Neural progenitor cell (in vitro differentiated cells): ENCODE results near the gene NCK2. TPM values are rescaled to one million over a fixed set of nuclear protein-coding genes. Genes with fewer than 3 reads are reported as not detected.

ENCODE experiments used
- DNase-seq: peaks from one replicate; pipeline ENCODE4 v3.0.0-alpha.2; 2016; ENCODE audit warnings: low spot score
- H2AFZ ChIP-seq: fragments of 200-600 bp; sonication (generic); replicated peaks from 2 replicates; pipeline ENCODE4 v1.6.1; 2016; ENCODE audit warnings: antibody characterized with exemption
- H3F3A ChIP-seq: fragments of 200-600 bp; sonication (generic); 2 replicates; pipeline ENCODE4 v1.6.1; 2016; ENCODE audit warnings: antibody characterized with exemption, low read depth
- H3K27ac ChIP-seq: fragments of 200-600 bp; sonication (generic); 2 replicates; pipeline ENCODE4 v1.5.1; 2016; ENCODE audit warnings: mild to moderate bottlenecking
- H3K27me3 ChIP-seq: fragments of 200-600 bp; sonication (generic); 2 replicates; pipeline ENCODE4 v1.6.1; 2016; ENCODE audit warnings: mild to moderate bottlenecking, moderate library complexity
- H3K36me3 ChIP-seq: fragments of 200-600 bp; sonication (generic); 2 replicates; pipeline ENCODE4 v1.5.1; 2016
- H3K4me1 ChIP-seq: fragments of 200-600 bp; sonication (generic); 2 replicates; pipeline ENCODE4 v1.6.1; 2016; ENCODE audit warnings: mixed run types
- H3K4me2 ChIP-seq: fragments of 200-600 bp; sonication (generic); 2 replicates; pipeline ENCODE4 v1.6.1; 2016
- H3K4me3 ChIP-seq: fragments of 200-600 bp; sonication (generic); 2 replicates; pipeline ENCODE4 v1.5.1; 2016
- H3K79me2 ChIP-seq: fragments of 200-600 bp; sonication (generic); 2 replicates; pipeline ENCODE4 v1.6.1; 2016; ENCODE audit warnings: low read depth
- H3K9ac ChIP-seq: fragments of 200-600 bp; sonication (generic); 2 replicates; pipeline ENCODE4 v1.6.1; 2016
- H3K9me3 ChIP-seq: fragments of 200-600 bp; sonication (generic); 2 replicates; pipeline ENCODE4 v1.5.1; 2016; ENCODE audit warnings: low read depth
- H4K20me1 ChIP-seq: fragments of 200-600 bp; sonication (generic); 2 replicates; pipeline ENCODE4 v1.6.1; 2016; ENCODE audit warnings: low read depth
- H3K27ac Mint-ChIP-seq: 3 replicates; pipeline ENCODE4 v1.8.0; 2021; ENCODE audit warnings: mixed read lengths
- H3K27me3 Mint-ChIP-seq: 2 replicates; pipeline ENCODE4 v1.8.0; 2022; ENCODE audit warnings: low read depth, mild to moderate bottlenecking, inconsistent platforms, moderate library complexity, mixed read lengths; ENCODE audit not compliant: insufficient read depth
- H3K36me3 Mint-ChIP-seq: 3 replicates; pipeline ENCODE4 v1.8.0; 2021; ENCODE audit warnings: mixed read lengths
- H3K4me1 Mint-ChIP-seq: 3 replicates; pipeline ENCODE4 v1.8.0; 2021; ENCODE audit warnings: mixed read lengths
- H3K4me3 Mint-ChIP-seq: 3 replicates; pipeline ENCODE4 v1.8.0; 2021; ENCODE audit warnings: mild to moderate bottlenecking, moderate library complexity, mixed read lengths
- H3K9me3 Mint-ChIP-seq: 3 replicates; pipeline ENCODE4 v1.8.0; 2020; ENCODE audit warnings: mixed read lengths
- CTCF ChIP-seq: fragments of 200-600 bp; sonication (generic); IDR thresholded peaks from 2 replicates; pipeline ENCODE4 v1.5.1; 2017; ENCODE audit warnings: antibody characterized with exemption, mild to moderate bottlenecking
- EZH2 ChIP-seq: fragments of 200-600 bp; sonication (generic); IDR thresholded peaks from 2 replicates; pipeline ENCODE4 v1.6.1; 2017; ENCODE audit warnings: antibody characterized with exemption, mild to moderate bottlenecking, moderate library complexity
- EZH2phosphoT487 ChIP-seq: fragments of 200-600 bp; sonication (generic); IDR thresholded peaks from 2 replicates; pipeline ENCODE4 v1.6.1; 2017; ENCODE audit warnings: antibody characterized with exemption
- total RNA-seq: library from RNA; depleted of rRNA; stranded (reverse); fragments of >200 nt; gene quantifications from 2 replicates; pipeline ENCODE4 v1.2.3, GENCODE V29; 2015; ENCODE audit warnings: low replicate concordance

NCK2 gene
- total RNA-seq, 1 donor from 2014 or later: 26.2 TPM

- H3K4me2 ChIP-seq: no peak overlapping the region
- H3K4me1 ChIP-seq: peaks cover 5% of the 10 kb centered on the region
- H3K36me3 Mint-ChIP-seq: peaks cover 80% of the 10 kb centered on the region
- no peaks in the 10 kb centered on the region for H3F3A ChIP-seq
- no peak for DNase-seq
- no peak overlapping the region for H3K9ac ChIP-seq
- no peak overlapping the region for H3K27ac ChIP-seq
- H3K4me3 ChIP-seq: no peak overlapping the region
- H3K9me3 ChIP-seq: no peaks in the 10 kb centered on the region
- peak overlapping the region; percentile 58 for H3K27ac Mint-ChIP-seq
- no peak overlapping the region for H3K4me3 Mint-ChIP-seq
- peaks cover 4% of the 10 kb centered on the region for H3K27me3 Mint-ChIP-seq
- peaks cover 41% of the 10 kb centered on the region for H3K79me2 ChIP-seq
- H4K20me1 ChIP-seq: peaks cover 42% of the 10 kb centered on the region
- H3K9me3 Mint-ChIP-seq: peaks cover 38% of the 10 kb centered on the region
- H3K4me1 Mint-ChIP-seq: peaks cover 28% of the 10 kb centered on the region
- no peaks in the 10 kb centered on the region for H3K27me3 ChIP-seq
- no peak overlapping the region for H2AFZ ChIP-seq
- no peaks in the 10 kb centered on the region for H3K36me3 ChIP-seq
- no peak for TF ChIP-seq EZH2phosphoT487
- TF ChIP-seq EZH2: no peak
- TF ChIP-seq CTCF: no peak
These were observed 137.6 kb downstream of the NCK2 start for GRCh38 chr2:105882341-105882740.

GRCh38 chr2:105882920-105883435 is 138.3 kb downstream of the NCK2 start:
- Mint-ChIP-seq H3K36me3 (peaks cover 79% of the 10 kb centered on the region), H3K4me3 (no peak overlapping the region), H3K9me3 (peaks cover 43% of the 10 kb centered on the region), H3K4me1 (peaks cover 28% of the 10 kb centered on the region), H3K27me3 (peaks cover 4% of the 10 kb centered on the region), H3K27ac (no peak overlapping the region)
- H4K20me1 ChIP-seq: peaks cover 37% of the 10 kb centered on the region
- no peaks in the 10 kb centered on the region for H3K27me3 ChIP-seq
- no peak overlapping the region for H3K27ac ChIP-seq
- no peak for TF ChIP-seq EZH2
- TF ChIP-seq CTCF: no peak
- TF ChIP-seq EZH2phosphoT487: no peak
- no peaks in the 10 kb centered on the region for H3F3A ChIP-seq
- no peak overlapping the region for H3K4me2 ChIP-seq
- no peak overlapping the region for H2AFZ ChIP-seq
- H3K79me2 ChIP-seq: peaks cover 48% of the 10 kb centered on the region
- no peaks in the 10 kb centered on the region for H3K9me3 ChIP-seq
- DNase-seq: no peak
- peaks cover 5% of the 10 kb centered on the region for H3K4me1 ChIP-seq
- H3K4me3 ChIP-seq: no peak overlapping the region
- no peak overlapping the region for H3K9ac ChIP-seq
- no peaks in the 10 kb centered on the region for H3K36me3 ChIP-seq

- Histone ChIP-seq H3K9ac (no peak overlapping the region), H3K4me3 (no peak overlapping the region), H2AFZ (no peak overlapping the region), H3K4me1 (peaks cover 5% of the 10 kb centered on the region), H3K79me2 (peaks cover 47% of the 10 kb centered on the region), H3K9me3 (no peaks in the 10 kb centered on the region), H3K4me2 (no peak overlapping the region), H3F3A (no peaks in the 10 kb centered on the region), H3K36me3 (no peaks in the 10 kb centered on the region), H3K27ac (no peak overlapping the region), H3K27me3 (no peaks in the 10 kb centered on the region), H4K20me1 (peaks cover 33% of the 10 kb centered on the region)
- Mint-ChIP-seq H3K4me1 (peaks cover 28% of the 10 kb centered on the region), H3K4me3 (no peak overlapping the region), H3K27me3 (peaks cover 4% of the 10 kb centered on the region), H3K9me3 (peaks cover 37% of the 10 kb centered on the region), H3K27ac (no peak overlapping the region), H3K36me3 (peaks cover 77% of the 10 kb centered on the region)
- no peak for TF ChIP-seq EZH2phosphoT487
- no peak for TF ChIP-seq CTCF
- no peak for TF ChIP-seq EZH2
- DNase-seq: no peak
These were observed 139.4 kb downstream of the NCK2 start for GRCh38 chr2:105883911-105884694.
